ENCODE data around the gene PYCARD.
"Not testable (repeated sequence)": the region's sequence is repeated elsewhere in the genome, so short reads cannot be mapped to it uniquely, and the experiment has no call there.

The PYCARD gene

DNA sequence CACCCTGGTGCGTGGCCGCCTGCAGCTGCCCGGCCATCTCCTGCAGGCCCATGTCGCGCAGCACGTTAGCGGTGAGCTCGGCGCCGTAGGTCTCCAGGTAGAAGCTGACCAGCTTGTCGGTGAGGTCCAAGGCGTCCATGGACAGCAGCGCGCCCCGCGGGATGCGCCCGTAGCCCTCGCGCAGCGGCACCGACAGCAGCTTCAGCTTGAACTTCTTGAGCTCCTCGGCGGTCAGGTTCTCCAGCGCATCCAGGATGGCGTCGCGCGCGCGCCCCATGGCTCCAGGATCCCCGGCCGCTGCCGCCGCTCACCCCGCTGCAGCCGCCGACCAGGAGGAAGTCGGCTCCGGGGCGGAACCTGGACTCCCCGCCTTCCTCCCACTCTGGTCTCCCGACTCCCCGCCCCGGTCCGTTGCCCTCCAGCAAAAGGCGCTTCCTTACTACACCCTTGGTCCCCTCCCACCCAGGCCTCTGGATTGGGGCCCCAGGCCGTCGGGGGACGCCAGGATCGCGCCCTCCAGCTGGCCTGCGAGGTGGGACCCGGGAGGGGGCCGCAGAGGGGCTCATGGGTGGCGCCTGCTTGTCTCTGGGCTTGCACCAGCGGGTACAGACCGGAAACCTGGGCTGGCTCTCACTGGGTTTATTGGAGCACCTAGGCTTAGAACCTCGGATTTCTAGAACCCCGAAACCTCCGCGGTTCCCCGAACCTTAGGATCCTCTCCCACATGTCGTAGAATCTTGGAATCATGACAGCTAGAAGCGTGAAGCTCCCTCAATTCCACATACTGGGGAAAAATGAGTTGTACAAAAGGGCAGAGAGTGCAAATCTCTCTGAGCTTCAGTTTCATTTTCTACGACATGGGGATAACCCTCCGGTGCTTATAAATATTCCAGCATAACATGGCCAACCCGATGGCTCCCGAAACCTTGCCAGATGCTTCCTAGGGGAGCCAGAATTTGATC, at the start of gene PYCARD:
Gene PYCARD, minus strand, starts transcription at position 347 of the 962 bp plus-strand sequence. Its CDS starts 70 bp downstream, at position 277.
- no peak for DNase-seq

DNA sequence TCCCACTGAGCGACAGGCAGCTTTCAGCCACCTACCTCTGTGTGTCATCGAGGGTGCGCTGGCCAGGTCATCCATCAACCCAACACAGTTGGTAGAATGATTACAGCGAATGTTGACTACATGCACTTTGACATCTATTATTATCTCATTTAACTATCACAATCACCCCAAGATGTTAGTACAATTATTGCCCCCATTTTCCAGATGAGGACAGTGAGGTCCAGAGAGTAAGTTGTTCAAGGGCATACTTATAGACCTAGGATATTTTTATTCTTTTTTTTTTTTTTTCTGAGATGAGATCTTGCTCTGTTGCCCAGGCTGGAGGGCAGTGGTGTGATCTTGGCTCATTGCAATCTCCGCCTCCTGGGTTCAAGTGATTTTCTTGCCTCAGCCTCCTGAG, 48.9 kb upstream of the PYCARD start:
- DNase-seq: no peak

DNA sequence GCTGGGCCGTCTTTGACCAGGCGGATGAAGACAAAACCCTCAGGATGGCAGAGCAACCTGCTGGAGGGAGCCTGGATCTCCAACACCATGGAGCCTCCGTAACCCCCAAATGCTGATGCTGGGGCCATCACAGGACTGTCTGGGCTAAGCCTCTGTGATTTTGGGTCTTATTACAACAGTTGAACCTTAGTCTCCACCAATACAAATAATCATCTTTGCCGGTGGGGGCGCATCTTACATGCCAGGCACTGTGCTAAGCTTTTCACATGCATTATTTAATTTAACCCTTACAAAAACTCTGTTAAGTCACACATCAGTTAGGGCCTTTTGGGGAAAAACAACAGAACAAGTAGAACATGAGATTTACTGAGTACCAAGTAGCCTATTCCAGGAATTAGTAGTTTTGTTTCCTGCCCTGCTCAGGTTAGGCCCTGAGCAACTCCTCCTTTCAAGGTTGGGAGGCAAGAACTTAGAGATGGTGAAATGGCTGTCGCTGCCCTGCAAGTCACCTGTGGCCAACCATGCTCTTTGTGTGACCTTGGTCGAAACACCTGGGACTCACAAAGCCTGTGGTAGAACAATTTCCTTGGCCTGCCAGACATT, 48.3 kb upstream of the PYCARD start:
- no peak for DNase-seq

DNA sequence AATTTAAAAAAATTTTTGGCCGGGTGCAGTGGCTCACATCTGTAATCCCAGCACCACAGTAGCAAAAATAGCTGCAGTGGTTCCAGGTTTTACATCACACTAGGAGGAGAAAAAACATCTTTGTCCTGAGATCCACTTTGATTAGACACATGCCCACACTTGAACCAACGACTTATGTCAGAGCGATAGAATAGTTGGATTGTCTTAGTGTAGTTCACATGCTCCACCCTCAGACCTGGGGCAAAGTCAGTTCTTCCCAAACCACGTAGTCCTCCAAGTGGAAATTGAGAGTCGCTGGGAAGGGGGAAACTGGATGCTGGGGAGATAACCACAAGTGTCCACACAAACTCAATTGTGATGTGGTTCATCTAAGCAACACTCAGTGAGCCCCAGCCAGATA, 45.8 kb upstream of the PYCARD start:
- no peak for DNase-seq

DNA sequence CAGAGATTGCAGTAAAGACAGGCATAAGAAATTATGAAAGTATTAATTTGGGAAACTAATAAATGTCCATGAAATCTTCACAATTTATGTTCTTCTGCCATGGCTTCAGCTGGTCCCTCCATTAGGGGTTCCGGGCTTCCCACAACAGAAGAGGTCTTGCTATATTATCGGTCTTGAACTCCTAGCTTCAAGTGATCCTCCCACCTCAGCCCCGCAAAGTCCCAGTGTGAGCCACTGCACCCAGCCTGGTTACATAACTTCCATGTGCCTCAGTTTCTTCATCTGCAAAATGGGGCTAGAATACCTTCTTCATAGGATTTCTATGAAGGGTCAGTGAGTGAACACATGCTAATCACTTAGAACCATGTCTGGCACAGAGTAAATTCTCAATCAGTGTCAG, 43.7 kb upstream of the PYCARD start:
- no peak for DNase-seq

DNA sequence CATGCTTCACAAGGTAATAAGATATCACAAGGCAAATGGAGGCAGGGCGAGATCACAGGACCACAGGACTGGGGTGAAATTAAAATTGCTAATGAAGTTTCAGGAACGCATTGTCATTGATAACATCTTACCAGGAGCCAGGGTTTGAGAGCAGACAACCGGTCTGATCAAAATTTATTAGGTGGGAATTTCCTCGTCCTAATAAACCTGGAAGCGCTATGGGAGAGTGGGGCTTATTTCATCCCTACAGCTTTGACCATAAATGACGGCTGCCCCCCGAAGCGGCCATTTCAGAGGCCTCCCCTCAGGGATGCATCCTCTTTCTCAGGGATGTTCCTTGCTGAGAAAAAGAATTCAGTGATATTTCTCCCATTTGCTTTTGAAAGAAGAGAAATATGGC, 43.0 kb upstream of the PYCARD start:
- DNase-seq: not testable (repeated sequence)

DNA sequence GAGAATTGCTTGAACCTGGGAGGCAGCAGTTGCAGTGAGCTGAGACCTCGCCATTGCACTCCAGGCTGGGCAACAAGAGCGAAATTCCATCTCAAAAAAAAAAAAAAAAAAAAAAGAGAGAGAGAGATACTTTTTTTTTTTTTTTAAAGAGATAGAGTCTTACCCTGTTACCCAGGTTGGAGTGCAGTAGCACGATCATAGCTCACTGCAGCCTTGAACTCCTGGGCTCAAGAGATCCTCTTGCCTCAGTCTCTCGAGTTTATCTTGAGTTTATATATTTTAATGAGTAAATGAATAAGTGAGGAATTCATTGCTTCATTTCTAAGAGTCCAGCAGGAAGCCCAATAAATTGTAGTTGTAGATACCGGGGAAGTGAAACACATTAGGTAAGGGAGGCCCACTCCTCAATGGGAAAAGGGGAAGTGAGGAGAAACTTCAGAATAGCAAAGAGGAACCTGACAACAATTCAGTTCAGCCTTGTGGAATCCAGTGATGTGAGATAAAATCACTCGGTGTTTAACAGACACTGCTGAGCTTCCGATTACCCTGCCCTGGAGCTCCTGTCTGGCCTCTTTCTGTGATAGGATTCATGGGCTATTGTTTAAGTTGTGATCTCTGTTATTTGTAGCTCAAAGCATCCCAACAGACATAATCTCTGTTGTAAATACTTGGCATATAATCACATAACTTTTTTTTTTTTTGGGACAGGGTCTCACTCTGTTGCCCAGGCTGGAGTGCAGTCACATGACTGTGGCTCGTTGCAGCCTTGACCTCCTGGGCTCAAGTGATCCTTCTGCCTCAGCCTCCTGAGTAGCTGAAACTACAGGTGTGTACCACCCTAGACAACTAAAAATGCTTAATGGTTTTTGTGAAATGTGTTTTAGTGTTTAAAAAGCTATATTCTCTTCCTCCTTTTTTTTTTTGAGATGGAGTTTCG, 41.4 kb upstream of the PYCARD start:
- DNase-seq: no peak

DNA sequence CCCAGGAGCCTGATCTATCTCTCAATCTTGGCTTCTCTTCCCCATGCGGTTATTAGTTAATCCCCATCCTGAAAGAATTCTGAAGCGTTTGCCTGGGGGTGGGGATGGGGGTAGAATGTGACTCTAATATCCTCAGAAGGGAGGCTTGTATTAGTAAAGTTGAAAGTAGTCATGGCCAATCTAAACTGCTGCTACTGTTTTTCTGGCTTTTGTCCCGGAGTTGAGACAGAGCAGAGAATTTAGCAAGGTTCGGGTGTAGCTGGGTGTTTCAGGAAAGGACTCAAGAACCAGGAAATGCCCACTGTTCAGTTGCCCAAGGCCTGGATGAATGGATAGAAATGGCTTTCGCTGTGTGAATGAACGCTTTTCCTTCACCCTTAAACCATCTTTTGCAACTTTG, 39.6 kb upstream of the PYCARD start:
- DNase-seq: no peak

DNA sequence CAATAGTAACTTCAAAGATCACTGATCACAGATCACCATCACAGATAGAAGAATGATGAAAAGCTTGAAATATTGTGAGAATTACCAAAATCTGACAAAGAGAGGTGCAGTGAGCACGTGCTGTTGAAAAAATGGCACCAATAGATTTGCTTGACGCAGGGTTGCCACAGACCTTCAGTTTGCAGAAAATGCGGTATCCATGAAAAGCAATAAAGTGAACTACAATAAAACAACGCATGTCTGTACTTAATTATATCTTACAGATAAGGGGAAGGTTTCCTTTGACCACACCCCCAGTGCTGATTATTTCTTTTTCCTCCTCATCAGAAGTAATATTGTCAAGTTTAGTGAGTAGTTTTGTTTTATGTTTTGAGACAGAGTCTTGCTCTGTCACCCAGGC, 35.5 kb upstream of the PYCARD start:
- DNase-seq: no peak

DNA sequence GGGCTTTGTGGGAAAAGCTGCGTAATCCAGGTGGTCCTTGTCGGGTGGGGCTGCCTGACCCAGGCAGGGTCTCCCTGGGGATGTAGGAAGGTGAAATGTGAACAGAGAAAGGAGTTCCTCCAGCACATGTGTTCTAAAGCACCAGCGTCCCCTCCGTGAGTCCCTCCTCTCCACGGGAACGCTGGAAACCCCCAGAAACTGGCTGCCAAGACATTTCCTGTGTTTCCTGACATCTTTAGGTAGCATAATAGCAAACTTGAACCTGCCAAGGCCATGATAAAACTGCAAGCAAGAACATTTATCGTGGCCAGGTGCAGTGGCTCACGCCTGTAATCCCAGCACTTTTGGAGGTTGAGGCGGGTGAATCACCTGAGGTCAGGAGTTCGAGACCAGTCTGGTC, 26.9 kb upstream of the PYCARD start:
- DNase-seq: no peak

DNA sequence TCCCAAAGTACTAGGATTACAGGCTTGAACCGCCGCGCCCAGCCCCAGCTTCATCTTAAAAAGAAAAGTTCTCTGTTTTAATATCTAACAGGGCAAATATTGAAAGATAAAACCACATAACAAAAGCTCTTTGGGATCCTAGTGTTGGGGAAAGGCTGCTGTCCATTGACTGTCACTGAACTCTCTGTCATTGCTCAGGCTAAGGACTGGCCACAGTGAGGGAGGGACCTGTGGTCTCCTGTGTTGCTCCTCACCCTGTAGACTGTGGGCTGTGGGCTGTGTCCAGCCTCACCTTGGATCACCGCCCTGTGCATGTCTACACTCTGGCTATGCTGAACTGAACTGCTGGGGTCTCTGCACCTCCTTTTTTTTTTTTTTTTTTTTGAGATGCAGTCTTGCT, 25.6 kb upstream of the PYCARD start:
- DNase-seq: no peak

DNA sequence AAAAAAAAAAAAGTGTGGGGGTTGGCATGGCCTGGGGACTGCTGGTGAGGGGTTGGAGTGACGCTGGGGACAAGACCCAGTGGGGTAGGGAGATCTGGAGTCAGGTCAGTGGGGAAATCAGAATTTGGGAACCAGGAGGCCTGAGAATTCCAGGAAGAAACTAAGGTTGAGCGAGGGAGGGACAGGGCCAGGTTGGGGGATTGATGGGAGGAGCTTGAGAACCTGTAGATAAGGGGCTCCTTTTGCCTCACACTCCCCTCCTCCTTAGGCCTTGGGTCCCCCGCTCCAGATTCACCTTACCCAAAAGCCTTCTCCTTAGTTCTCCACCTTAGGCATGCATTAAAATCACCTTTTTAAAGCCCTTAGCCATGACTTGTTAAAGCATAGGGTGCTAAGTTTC, 22.6 kb upstream of the PYCARD start:
- no peak for DNase-seq

DNA sequence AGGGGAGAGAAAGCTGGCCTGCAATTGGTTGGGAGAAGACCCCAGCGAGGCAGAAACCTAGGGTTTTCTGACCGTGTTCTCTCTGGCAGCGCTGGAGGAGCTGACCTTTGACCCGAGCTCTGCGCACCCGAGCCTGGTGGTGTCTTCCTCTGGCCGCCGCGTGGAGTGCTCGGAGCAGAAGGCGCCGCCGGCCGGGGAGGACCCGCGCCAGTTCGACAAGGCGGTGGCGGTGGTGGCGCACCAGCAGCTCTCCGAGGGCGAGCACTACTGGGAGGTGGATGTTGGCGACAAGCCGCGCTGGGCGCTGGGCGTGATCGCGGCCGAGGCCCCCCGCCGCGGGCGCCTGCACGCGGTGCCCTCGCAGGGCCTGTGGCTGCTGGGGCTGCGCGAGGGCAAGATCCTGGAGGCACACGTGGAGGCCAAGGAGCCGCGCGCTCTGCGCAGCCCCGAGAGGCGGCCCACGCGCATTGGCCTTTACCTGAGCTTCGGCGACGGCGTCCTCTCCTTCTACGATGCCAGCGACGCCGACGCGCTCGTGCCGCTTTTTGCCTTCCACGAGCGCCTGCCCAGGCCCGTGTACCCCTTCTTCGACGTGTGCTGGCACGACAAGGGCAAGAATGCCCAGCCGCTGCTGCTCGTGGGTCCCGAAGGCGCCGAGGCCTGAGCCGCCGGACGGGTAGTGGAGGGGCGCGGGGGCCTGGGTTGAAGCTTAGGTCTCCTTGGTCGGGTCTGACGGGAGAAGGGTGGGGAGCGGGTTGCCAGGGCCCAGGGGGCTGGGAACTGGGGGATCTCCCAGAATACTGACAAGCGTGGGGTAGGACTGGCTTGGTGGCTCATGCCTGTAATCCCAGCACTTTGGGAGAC, 21.8 kb upstream of the PYCARD start:
- no peak for DNase-seq

DNA sequence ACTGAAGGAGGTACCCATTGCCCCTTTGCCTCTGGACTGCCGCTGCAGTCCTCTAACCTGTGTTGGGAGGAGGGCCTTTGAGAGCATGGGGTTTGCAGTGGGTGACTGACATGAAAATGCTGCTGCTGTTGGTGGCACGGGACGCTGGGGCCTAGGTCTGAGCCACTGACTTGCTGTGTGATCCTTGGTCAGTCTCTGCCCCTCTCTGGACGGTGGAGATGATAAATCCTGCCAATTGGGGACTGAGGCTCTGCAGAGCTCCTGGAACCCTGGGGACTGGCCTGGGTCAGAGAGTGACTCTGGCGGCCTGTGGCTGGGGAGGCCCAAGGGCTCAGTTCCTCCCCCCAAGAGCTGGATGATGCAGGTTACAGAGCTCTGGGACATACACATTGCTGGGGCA, 20.5 kb upstream of the PYCARD start:
- no peak for DNase-seq

DNA sequence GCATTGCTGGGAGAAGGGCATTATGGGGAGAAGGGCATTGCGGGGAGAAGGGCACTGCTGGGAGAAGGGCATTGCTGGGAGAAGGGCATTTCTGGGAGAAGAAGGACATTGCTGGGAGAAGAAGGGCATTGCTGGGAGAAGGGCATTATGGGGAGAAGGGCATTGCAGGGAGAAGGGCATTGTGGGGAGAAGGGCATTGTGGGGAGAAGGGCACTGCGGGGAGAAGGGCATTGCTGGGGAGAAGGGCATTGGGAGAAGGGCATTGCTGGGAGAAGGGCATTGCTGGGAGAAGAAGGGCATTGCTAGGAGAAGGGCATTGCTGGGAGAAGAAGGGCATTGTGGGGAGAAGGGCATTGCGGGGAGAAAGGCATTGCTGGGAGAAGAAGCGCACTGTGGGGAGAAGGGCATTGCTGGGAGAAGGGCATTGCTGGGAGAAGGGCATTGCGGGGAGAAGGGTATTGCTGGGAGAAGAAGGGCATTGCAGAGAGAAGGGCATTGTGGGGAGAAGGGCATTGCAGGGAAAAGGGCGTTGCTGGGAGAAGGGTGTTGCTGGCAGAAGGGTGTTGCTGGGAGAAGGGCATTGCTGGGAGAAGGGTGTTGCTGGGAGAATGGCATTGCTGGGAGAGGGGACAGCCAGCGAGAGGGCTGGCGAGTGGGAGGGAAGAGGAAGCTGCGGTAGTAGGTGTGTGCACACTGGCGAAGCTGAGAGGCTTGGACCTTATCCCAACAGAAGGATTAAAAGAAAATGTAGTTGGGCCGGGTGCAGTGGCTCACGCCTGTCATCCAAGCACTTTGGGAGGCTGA, 19.0 kb upstream of the PYCARD start:
- no peak for DNase-seq

DNA sequence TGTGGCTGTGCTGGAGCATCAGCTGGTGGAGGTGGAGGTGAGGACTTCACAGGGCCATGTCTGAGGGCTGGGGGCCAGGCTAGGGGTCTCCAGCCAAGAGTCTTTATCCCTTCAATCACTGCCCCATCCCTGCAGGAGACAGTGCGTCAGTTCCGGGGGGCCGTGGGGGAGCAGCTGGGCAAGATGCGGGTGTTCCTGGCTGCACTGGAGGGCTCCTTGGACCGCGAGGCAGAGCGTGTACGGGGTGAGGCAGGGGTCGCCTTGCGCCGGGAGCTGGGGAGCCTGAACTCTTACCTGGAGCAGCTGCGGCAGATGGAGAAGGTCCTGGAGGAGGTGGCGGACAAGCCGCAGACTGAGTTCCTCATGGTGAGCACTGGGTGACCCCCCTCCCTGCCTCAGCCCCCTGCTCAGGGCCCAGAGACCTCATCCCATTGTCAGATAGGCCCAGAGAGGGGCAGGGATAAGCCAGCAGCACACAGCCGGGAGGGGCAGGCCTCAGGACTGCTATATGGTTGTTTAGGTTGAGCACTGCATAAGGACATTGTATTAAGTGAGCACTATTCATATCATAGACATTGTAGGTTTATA, 16.7 kb upstream of the PYCARD start:
- no peak for DNase-seq

DNA sequence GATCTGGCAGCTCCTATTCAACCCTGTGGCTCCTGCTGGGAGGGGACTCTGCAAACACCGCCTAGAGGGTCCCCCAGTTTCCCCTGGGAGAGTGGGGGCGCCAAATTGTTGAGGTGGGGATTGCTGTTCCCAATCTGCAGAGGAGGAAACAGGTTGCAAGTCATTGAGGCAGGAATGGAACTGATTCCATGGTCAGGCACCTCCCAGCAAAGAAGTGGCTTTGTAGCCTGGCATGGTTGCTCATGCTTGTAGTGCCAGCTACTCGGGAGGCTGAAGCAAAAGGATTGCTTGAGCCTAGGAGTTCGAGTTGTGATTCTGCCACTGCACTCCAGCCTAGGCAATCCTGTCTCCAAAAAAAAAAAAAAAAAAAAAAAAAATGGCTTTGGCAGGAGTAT, 14.6 kb upstream of the PYCARD start:
- DNase-seq: no peak

DNA sequence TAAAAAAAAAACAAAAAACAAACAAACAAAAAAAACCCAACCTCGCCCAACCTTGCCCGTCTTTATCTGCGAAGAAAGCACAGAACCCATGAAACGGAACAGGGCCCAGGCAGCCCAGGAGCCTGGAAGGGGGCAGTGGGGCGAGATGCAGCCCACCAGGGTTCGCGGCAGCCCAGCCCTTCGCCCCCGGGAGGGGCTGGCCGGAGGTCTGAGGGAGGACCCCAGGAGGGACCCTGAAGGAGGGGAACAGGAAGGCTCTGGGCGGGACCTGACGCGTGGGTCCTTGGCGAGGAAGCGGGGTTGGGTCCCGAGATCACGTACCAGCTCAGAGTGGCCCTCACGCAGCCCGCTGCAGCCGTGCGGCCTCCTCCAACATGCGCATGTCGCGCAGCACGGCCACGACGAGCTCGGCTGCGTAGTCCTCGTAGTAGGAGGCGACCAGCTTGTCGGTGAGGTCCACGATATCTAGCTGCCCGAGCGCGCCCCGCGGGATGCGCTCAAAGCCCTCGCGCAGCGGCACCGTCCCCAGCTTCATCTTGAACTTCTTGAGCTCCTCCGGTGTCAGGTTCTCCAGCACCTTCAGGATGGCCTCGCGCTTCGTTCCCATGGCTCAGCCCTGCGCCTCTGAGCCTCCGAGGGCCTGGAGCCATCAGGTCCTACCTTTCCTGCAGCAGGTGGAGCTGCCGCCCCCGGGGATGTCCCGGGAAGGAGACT, 14.0 kb upstream of the PYCARD start, which contains the start of gene PYDC1:
Gene PYDC1, minus strand, starts transcription at position 714 of the 714 bp plus-strand sequence. Its CDS starts 107 bp downstream, at position 607.
- no peak for DNase-seq

DNA sequence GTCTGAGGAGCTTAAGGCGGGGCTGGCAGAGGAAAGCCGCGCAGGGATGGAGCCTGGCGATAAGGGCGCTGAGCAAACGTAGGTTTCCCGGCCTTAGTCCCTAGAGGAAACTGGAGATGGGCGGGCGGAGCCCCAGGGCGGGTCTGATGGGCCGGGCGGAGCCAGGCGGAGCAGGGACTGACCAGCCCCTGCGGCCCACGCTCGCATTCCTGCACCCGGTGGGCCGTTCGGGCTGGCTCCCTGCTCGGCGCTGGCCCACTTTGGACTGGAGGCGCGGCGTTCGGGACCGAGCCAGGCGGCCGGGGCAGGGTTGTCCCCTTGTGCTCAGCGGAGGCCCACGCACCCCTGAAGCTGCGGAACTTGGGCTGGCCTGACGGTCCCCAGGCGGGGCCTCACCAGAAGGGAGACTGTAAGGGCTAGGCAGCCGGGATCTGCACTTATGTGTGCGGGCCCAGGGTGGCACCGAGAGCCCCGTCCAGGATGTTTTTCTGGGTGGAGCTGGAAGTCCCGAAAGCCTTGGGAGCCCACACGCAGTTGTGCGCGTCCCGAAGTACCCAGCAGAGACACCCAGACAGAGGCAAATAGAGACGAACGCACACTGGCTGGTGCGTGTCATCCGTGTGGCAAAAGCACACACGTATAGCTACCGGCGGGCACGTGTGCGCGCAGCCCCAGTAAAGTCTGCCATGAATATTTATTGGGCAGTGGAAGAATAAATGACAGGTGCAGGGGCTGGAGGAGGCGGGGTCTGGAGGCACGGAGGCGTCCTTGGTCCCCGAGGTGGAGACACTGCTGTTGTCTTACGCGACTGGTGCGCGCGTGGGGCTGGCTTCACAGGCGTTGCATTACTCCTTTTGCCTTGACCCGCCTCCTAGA, 13.0 kb upstream of the PYCARD start:
- DNase-seq: no peak
